Measurements from ENCODE around the gene STK39.

The STK39 gene

DNA sequence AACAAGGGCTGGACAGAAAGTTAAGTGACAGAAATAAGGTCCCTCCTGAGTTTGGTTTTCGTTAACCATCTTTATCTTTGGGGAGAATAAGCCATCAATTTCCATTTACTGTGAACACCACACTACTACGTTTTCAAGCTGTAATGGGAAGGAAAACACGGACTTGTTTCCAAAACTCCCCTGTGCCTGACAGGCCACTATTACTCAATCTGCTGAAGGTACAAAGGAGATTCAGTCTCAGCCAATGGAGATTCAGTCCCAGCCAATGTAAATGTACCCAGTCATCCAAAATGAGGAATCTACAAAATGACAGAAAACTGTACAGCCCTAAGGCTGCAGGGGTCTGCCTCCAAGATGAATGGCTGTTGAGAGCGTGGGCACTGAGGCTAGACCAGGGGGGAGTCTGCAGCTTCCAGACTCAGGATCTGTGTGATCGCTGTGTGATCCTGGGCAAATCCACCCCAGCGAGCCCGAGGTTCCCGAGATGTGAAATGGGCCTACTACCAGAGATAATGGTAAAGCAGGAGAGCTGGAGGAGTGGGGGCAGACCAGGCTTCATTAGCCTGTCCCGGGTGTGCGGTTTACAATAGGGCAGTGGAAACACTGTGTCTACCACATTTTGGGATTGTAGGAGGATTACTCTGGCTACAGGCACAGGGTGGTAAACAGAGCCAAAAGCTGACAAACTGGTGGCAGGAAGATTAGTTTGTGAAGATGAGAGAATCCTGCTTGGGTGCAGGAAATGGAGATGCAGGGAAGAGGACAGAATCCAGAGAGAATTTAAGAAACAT is 284.8 kb downstream of the STK39 start:
- DNase-seq (ENCODE audit: insufficient read length, low spot score) = no peak
- no peak for FAIRE-seq
- TF ChIP-seq, protein P1, sequence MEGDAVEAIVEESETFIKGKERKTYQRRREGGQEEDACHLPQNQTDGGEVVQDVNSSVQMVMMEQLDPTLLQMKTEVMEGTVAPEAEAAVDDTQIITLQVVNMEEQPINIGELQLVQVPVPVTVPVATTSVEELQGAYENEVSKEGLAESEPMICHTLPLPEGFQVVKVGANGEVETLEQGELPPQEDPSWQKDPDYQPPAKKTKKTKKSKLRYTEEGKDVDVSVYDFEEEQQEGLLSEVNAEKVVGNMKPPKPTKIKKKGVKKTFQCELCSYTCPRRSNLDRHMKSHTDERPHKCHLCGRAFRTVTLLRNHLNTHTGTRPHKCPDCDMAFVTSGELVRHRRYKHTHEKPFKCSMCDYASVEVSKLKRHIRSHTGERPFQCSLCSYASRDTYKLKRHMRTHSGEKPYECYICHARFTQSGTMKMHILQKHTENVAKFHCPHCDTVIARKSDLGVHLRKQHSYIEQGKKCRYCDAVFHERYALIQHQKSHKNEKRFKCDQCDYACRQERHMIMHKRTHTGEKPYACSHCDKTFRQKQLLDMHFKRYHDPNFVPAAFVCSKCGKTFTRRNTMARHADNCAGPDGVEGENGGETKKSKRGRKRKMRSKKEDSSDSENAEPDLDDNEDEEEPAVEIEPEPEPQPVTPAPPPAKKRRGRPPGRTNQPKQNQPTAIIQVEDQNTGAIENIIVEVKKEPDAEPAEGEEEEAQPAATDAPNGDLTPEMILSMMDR (IDR thresholded peaks at IDR 0.05; ENCODE audit: insufficient read depth, missing control alignments) = no peak

DNA sequence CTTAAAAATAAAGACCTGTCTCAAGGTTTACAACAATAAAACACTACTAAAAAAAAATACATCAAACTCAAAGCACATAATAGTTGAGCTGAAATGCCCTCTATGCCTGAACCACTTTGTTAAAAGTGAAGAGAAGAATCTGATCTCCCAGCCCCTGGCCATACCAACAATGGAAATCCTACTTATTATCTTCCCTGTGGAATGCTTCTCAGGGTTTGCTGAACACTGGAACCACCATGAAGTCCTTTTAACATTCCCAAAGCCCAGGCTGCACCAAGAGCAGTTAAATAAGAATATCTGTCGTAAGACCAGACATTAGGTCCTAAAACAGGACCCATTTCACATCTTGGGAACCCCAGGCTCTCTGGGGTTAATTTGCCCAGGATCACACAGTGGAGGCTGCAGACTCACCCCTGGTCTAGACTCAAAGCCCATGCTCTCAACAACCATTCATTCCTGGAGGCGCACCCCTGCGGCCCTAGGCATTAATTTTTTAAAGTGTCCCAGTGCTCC is 285.8 kb downstream of the STK39 start:
- no peak for FAIRE-seq
- DNase-seq (ENCODE audit: insufficient read length, low spot score) = no peak
- TF ChIP-seq, protein P1 (IDR thresholded peaks at IDR 0.05; ENCODE audit: insufficient read depth, missing control alignments) = no peak

DNA sequence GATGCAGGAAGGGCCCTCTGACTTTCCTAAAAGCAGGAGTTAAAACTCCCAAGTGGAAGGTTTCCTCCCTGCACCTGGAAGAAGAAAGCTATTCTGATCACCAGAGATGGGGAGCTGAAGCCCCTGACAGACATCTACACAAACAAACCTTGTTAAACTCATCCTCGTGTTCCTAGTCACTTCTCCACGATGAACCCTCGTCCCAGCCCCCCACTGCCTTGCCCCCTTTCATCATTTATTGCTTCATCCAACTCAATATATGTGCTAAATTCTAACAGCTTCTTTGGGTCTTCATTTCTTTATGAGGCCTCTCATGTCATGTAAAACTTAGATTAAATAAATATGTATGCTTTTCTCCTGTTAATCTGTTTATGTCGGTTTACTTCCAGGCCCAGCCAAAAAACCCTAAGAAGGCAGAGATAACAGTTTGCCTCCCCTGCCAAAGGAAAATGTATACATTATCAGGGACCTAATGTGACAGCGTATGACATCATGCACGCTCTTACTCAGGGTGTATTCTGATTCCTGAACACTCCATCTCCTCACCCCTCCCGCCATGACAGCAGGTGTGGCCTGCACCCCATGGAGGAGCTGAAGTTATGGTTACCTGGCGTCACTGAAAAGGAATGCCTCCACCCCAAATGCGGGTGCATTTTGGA is 287.2 kb downstream of the STK39 start:
- no peak for DNase-seq (ENCODE audit: insufficient read length, low spot score)
- TF ChIP-seq, protein P1 (IDR thresholded peaks at IDR 0.05; ENCODE audit: insufficient read depth, missing control alignments) = no peak
- no peak for FAIRE-seq

- FAIRE-seq (no peak), DNase-seq (ENCODE audit: insufficient read length, low spot score) (no peak)
- TF ChIP-seq, protein P1 (IDR thresholded peaks at IDR 0.05; ENCODE audit: insufficient read depth, missing control alignments) = no peak
Observed at GRCh38 chr2:167957662-167958061, 289.7 kb downstream of the STK39 start.

GRCh38 chr2:167955264-167955906 is 292.0 kb downstream of the STK39 start:
- FAIRE-seq = no peak

GRCh38 chr2:167954495-167954894 is 292.9 kb downstream of the STK39 start:
- DNase-seq (ENCODE audit: insufficient read length, low spot score) (no peak), FAIRE-seq (no peak)
- TF ChIP-seq, protein P1 (IDR thresholded peaks at IDR 0.05; ENCODE audit: insufficient read depth, missing control alignments) = no peak

More at GRCh38 chr2:167955264-167955906, 292.0 kb downstream of the STK39 start:
- TF ChIP-seq, protein P1 (IDR thresholded peaks at IDR 0.05; ENCODE audit: insufficient read depth, missing control alignments) = no peak
- DNase-seq (ENCODE audit: insufficient read length, low spot score) = no peak
